AG09319 (cell line): ENCODE results near the gene LRRC8A.
"Not testable (repeated sequence)": the region's sequence is repeated elsewhere in the genome, so short reads cannot be mapped to it uniquely, and the experiment has no call there.

ENCODE experiments used
- DNase-seq: peaks from one replicate; pipeline ENCODE4 v3.0.0-alpha.2; 2010; ENCODE audit warnings: low read depth; ENCODE audit errors: extremely low read depth
- CTCF ChIP-seq: IDR thresholded peaks from 2 replicates; pipeline ENCODE4 v1.5.1; 2011; ENCODE audit warnings: low read depth, mild to moderate bottlenecking, inconsistent platforms, low read length, moderate library complexity

LRRC8A gene

GRCh38 chr9:128947527-128948301 lies 65.8 kb downstream of the LRRC8A start, which contains the start of the genes DOLK and NUP188:
Gene DOLK (minus strand): TSS chr9:128947603. CDS start chr9:128947303, 300 bp downstream.
Gene NUP188 (plus strand): TSS chr9:128947699. CDS start chr9:128947720, 21 bp downstream.
- peak; percentile 70 for DNase-seq
- TF ChIP-seq CTCF, result no peak

- DNase-seq, result not testable (repeated sequence)
Measured at GRCh38 chr9:128961403-128961802, 79.5 kb downstream of the LRRC8A start.
